Caco-2 (cell line): ENCODE measurements around the gene AMER2. TPM values are rescaled to one million over a fixed set of nuclear protein-coding genes. Genes with fewer than 3 reads are reported as not detected.

ENCODE experiments used
- BruUV-seq: library from RNA; stranded (reverse); fragments of 400-500 nt; replicated peaks from 2 replicates; lab custom pipeline; 2021; lab: Mats Ljungman, UMichigan
- CTCF ChIA-PET: fragments of 300-600 bp; sonication (Branson Sonifier 250); formaldehyde crosslinking; loops from one replicate; lab custom pipeline; 2022; ENCODE audit warnings: antibody characterized with exemption; lab: Charles Lee
- POLR2A ChIA-PET: fragments of 300-600 bp; sonication (Branson Sonifier 250); formaldehyde crosslinking; loops from one replicate; lab custom pipeline; 2022; ENCODE audit warnings: antibody characterized with exemption; lab: Charles Lee
- DNase-seq, 2 experiments: peaks; one replicate each; pipeline versions ENCODE4 v3.0.0 to v3.0.0-alpha.2; 2020 to 2022
- H3K27me3 ChIP-seq: replicated peaks from 2 replicates; pipeline ENCODE4 v1.6.0; 2011; ENCODE audit warnings: low read length; ENCODE audit not compliant: control insufficient read depth, insufficient read depth
- H3K36me3 ChIP-seq: 2 replicates; pipeline ENCODE4 v1.5.1; 2011; ENCODE audit warnings: low read length; ENCODE audit not compliant: control insufficient read depth, insufficient read depth
- H3K4me1 ChIP-seq: fragments of 250-450 bp; sonication (Bioruptor Pico); 2 replicates; pipeline ENCODE4 v1.5.1; 2020; ENCODE audit warnings: mild to moderate bottlenecking
- H3K4me3 ChIP-seq: 2 replicates; pipeline ENCODE4 v1.5.1; 2011; ENCODE audit warnings: low read depth, mild to moderate bottlenecking, control low read depth, low read length
- H3K9me3 ChIP-seq: fragments of 250-450 bp; sonication (Bioruptor Pico); 2 replicates; pipeline ENCODE4 v1.5.1; 2020; ENCODE audit warnings: mild to moderate bottlenecking, moderate library complexity
- H3K27ac Mint-ChIP-seq: one replicate; pipeline ENCODE4 v1.8.0; 2022; ENCODE audit warnings: mixed read lengths; ENCODE audit not compliant: unreplicated experiment
- H3K27me3 Mint-ChIP-seq: one replicate; pipeline ENCODE4 v1.8.0; 2022; ENCODE audit warnings: mixed read lengths; ENCODE audit not compliant: insufficient read depth, unreplicated experiment
- H3K36me3 Mint-ChIP-seq: one replicate; pipeline ENCODE4 v1.8.0; 2022; ENCODE audit warnings: mild to moderate bottlenecking, mixed read lengths; ENCODE audit not compliant: insufficient read depth, unreplicated experiment
- H3K4me1 Mint-ChIP-seq: one replicate; pipeline ENCODE4 v1.8.0; 2022; ENCODE audit warnings: low read depth, mixed read lengths; ENCODE audit not compliant: unreplicated experiment
- H3K4me3 Mint-ChIP-seq: one replicate; pipeline ENCODE4 v1.8.0; 2022; ENCODE audit warnings: mild to moderate bottlenecking, moderate library complexity, mixed read lengths; ENCODE audit not compliant: unreplicated experiment
- H3K9me3 Mint-ChIP-seq: one replicate; pipeline ENCODE4 v1.8.0; 2022; ENCODE audit warnings: mixed read lengths; ENCODE audit not compliant: unreplicated experiment
- intact Hi-C: fragments of 100-400 bp; cut with micrococcal nuclease; formaldehyde crosslinking; loops from one replicate; pipeline ENCODE4 v1.10.0; 2022; ENCODE audit not compliant: unreplicated experiment
- total RNA-seq: library from RNA; stranded (reverse); gene quantifications from 2 replicates; pipeline ENCODE4 v1.2.3, GENCODE V29; 2022
- TF ChIP-seq, protein P1 (sequence below), 2 experiments: fragments of 200-600 bp in 1 of 2; IDR thresholded peaks; 1 replicate in 1 of 2; 2 replicates in 1 of 2; pipeline versions ENCODE4 v1.5.1 to v1.8.0; 2011 to 2022; ENCODE audit warnings: antibody characterized with exemption in 1 of 2, control low read depth in 1 of 2, inconsistent platforms in 1 of 2, low read depth in 1 of 2, low read length in 1 of 2, mild to moderate bottlenecking in 1 of 2, moderate library complexity in 1 of 2; ENCODE audit not compliant: insufficient read depth in 1 of 2, severe bottlenecking in 1 of 2, unreplicated experiment in 1 of 2

AMER2 gene
- total RNA-seq, 1 experiment from 2014 or later: not detected

DNA sequence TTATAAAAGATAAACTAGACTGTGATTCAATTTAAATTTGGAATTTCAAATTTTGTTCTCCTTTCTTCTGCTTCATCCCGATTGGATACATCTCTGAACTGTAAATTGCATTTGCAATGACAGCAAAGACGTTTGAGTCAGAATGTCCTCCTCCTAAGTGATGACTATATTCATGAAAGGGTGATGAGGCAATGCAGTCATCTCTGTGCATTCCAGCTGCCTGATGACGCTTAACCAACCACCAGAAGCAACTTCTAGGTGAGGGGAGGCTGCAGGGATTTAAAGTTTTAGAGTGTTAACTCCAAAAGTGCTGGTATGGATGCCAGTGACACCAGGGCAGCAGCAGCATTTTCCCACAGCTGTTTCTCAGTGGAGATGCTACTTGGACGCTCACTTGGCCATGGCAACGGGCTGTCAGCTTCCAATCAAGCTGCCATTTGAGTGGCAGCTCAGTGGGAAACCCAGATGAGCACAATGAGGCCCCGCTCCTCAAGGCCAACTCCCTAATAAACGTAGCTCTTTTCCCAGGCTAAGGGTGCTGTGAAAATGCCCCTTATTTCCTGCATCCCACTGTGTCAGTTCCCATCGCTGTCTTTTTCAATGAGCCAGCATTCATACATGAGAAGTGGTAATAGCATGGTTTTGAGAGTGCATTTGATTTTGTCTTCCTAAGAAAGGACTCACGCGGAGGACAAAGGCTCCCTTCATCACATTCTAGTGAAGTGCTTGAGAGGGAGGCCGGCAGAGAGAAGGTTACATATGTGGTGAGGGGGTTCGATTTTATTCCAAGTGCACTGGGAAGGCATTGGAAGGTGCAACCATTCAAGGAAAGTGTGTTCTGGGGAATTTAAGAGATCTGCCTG is 45.2 kb upstream of the AMER2 start:
- Histone ChIP-seq H3K9me3 (no peaks in the 10 kb centered on the region), H3K4me1 (no peaks in the 10 kb centered on the region), H3K36me3 (no peaks in the 10 kb centered on the region), H3K4me3 (no peak overlapping the region), H3K27me3 (no peaks in the 10 kb centered on the region)
- H3K36me3 Mint-ChIP-seq: no peaks in the 10 kb centered on the region
- no peak for DNase-seq
- intact Hi-C loops: no loop called here
- POLR2A ChIA-PET: no interaction called here
- no peak overlapping the region for H3K27ac Mint-ChIP-seq
- BruUV-seq: no TSS peak
- H3K4me3 Mint-ChIP-seq: no peak overlapping the region
- H3K27me3 Mint-ChIP-seq: peaks cover 7% of the 10 kb centered on the region
- H3K4me1 Mint-ChIP-seq: no peaks in the 10 kb centered on the region
- CTCF ChIA-PET: no interaction called here
- H3K9me3 Mint-ChIP-seq: no peaks in the 10 kb centered on the region
- TF ChIP-seq, protein P1, sequence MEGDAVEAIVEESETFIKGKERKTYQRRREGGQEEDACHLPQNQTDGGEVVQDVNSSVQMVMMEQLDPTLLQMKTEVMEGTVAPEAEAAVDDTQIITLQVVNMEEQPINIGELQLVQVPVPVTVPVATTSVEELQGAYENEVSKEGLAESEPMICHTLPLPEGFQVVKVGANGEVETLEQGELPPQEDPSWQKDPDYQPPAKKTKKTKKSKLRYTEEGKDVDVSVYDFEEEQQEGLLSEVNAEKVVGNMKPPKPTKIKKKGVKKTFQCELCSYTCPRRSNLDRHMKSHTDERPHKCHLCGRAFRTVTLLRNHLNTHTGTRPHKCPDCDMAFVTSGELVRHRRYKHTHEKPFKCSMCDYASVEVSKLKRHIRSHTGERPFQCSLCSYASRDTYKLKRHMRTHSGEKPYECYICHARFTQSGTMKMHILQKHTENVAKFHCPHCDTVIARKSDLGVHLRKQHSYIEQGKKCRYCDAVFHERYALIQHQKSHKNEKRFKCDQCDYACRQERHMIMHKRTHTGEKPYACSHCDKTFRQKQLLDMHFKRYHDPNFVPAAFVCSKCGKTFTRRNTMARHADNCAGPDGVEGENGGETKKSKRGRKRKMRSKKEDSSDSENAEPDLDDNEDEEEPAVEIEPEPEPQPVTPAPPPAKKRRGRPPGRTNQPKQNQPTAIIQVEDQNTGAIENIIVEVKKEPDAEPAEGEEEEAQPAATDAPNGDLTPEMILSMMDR (IDR thresholded peaks at IDR 0.05; ENCODE audit: insufficient read depth in 1 of 2, low read depth in 1 of 2, low read length in 1 of 2, severe bottlenecking in 1 of 2, unreplicated experiment in 1 of 2): no peak

DNA sequence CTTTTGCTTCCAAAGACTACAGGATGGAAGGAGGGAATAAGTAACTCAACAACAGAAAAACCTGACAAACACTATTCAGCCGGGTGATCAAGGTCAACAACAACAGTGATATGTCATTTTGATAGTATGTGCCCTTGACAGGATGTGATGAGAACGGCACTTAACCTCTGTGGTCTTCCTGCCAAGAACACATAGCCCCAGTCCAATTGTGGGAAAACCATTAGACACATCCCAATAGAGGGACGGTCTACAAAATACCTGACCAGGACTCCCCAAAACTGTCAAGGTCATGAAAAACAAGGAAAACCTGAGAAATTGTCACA is 43.1 kb upstream of the AMER2 start:
- intact Hi-C loops: no loop called here
- H3K9me3 ChIP-seq: no peaks in the 10 kb centered on the region
- no peak overlapping the region for H3K4me3 ChIP-seq
- TF ChIP-seq, protein P1 (IDR thresholded peaks at IDR 0.05; ENCODE audit: insufficient read depth in 1 of 2, low read depth in 1 of 2, low read length in 1 of 2, severe bottlenecking in 1 of 2, unreplicated experiment in 1 of 2): no peak
- H3K36me3 Mint-ChIP-seq: no peaks in the 10 kb centered on the region
- H3K4me1 ChIP-seq: no peaks in the 10 kb centered on the region
- peaks cover 7% of the 10 kb centered on the region for H3K27me3 Mint-ChIP-seq
- no peaks in the 10 kb centered on the region for H3K9me3 Mint-ChIP-seq
- no peak overlapping the region for H3K27ac Mint-ChIP-seq
- no peaks in the 10 kb centered on the region for H3K4me1 Mint-ChIP-seq
- no peak overlapping the region for H3K4me3 Mint-ChIP-seq
- BruUV-seq: no TSS peak
- H3K36me3 ChIP-seq: no peaks in the 10 kb centered on the region
- POLR2A ChIA-PET: no interaction called here
- CTCF ChIA-PET: no interaction called here
- DNase-seq: no peak
- no peaks in the 10 kb centered on the region for H3K27me3 ChIP-seq

DNA sequence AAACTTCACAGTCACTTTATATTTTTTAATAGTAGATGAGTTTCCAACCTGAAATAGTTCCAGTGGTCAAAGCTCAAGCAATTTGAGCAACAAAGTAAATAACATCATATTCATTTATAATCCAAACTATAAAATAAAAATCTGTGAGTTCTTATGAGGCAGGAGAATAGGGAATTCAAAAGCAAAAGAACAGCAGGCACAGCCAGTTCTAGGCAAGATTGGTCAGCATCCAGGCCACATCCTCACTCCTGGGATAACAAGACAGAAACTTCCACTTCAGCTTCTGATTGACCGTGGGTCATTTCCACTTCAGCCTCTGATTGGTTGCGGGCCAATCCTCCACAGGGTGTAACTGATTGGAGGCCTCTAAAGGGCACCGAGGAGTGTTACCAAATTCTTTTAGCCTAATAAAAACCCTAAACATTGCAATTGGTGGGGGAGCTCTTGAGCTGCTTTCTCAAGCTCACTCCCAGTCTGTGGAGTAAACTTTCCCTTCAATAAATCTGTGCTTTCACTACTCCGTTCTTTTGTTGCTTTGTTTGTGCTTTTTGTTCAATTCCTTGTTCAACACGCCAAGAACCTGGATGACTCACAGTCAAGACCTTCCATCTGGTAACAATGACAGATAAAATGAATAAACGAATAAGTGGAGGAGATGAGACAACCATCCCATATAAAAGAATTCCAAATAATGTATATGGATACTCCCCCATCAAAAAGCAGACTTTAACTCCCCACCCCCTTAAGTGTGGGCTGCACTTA is 42.6 kb upstream of the AMER2 start:
- no TSS peak for BruUV-seq
- H3K4me1 Mint-ChIP-seq: no peaks in the 10 kb centered on the region
- Histone ChIP-seq H3K4me3 (no peak overlapping the region), H3K36me3 (no peaks in the 10 kb centered on the region), H3K9me3 (no peaks in the 10 kb centered on the region), H3K4me1 (no peaks in the 10 kb centered on the region), H3K27me3 (no peaks in the 10 kb centered on the region)
- no peak overlapping the region for H3K4me3 Mint-ChIP-seq
- ChIA-PET CTCF (no interaction called here), POLR2A (no interaction called here)
- peak in 1 of 2 experiments; percentile 16 for DNase-seq
- peaks cover 7% of the 10 kb centered on the region for H3K27me3 Mint-ChIP-seq
- no peaks in the 10 kb centered on the region for H3K36me3 Mint-ChIP-seq
- TF ChIP-seq, protein P1 (IDR thresholded peaks at IDR 0.05; ENCODE audit: insufficient read depth in 1 of 2, low read depth in 1 of 2, low read length in 1 of 2, severe bottlenecking in 1 of 2, unreplicated experiment in 1 of 2): no peak
- intact Hi-C loops: no loop called here
- H3K27ac Mint-ChIP-seq: no peak overlapping the region
- H3K9me3 Mint-ChIP-seq: no peaks in the 10 kb centered on the region
